ENCODE measurements around the gene PDE1C. TPM values are rescaled to one million over a fixed set of nuclear protein-coding genes. Genes with fewer than 3 reads are reported as not detected.

The PDE1C gene
- total and polyA plus RNA-seq, 2 donors (not counting 1 experiment from before 2014, with no cell fraction given): 0.52 TPM; not detected in 1

- ChIA-PET CTCF (no interaction called here), POLR2A (no interaction called here)
- Histone ChIP-seq H3K27me3 (replicated peaks in 1 of 4; ENCODE audit: control extremely low read depth in 1 of 4, control insufficient read depth in 3 of 4, insufficient read depth in 4 of 4, low read length in 3 of 4) (no peaks in the 10 kb centered on the region), H3K4me3 (ENCODE audit: control extremely low read depth in 1 of 5, extremely low read depth in 1 of 5, insufficient read depth in 1 of 5, low read depth in 2 of 5, low read length in 4 of 5) (no peak overlapping the region), H2AFZ (ENCODE audit: insufficient read depth, low read depth, low read length, poor library complexity, severe bottlenecking) (no peak overlapping the region), H3K36me3 (replicated peaks in 1 of 2; ENCODE audit: control extremely low read depth in 1 of 2, control insufficient read depth in 1 of 2, extremely low read depth in 1 of 2, insufficient read depth in 2 of 2, low read length in 1 of 2) (no peaks in the 10 kb centered on the region), H4K20me1 (ENCODE audit: control insufficient read depth, insufficient read depth, low read length, poor library complexity, severe bottlenecking) (no peaks in the 10 kb centered on the region), H3K79me2 (ENCODE audit: control insufficient read depth, insufficient read depth, low read length) (no peaks in the 10 kb centered on the region), H3K4me1 (ENCODE audit: control insufficient read depth in 2 of 2, insufficient read depth in 2 of 2, low read length in 2 of 2) (no peaks in the 10 kb centered on the region), H3K9me3 (ENCODE audit: control extremely low read depth in 1 of 3, control insufficient read depth in 2 of 3, insufficient read depth in 1 of 3, low read length in 2 of 3) (peaks cover 0 to 5% (median 0%) of the 10 kb centered on the region in 3 donors), H3K27ac (ENCODE audit: low read length in 2 of 2) (no peak overlapping the region), H3K4me2 (replicated peaks; ENCODE audit: low read depth, low read length, poor library complexity, severe bottlenecking) (no peak overlapping the region), H3K9ac (ENCODE audit: low read length) (no peak overlapping the region)
- Mint-ChIP-seq H3K27ac (no peak overlapping the region), H3K4me1 (no peaks in the 10 kb centered on the region), H3K9me3 (ENCODE audit: insufficient read depth) (no peaks in the 10 kb centered on the region), H3K4me3 (no peak overlapping the region), H3K27me3 (no peaks in the 10 kb centered on the region)
- TF ChIP-seq EZH2 (IDR thresholded peaks at IDR 0.05; ENCODE audit: borderline replicate concordance, insufficient read depth, low read depth, low read length, poor library complexity, severe bottlenecking): no peak
- no peak for TF ChIP-seq CTCF (IDR thresholded peaks at IDR 0.05)
- DNase-seq: no peak
- intact Hi-C loops (cut with micrococcal nuclease): no loop called here
- ATAC-seq (ENCODE audit: low read depth): no peak
- 100% methylated on average over 1 of the region's 2 CpGs for WGBS (ENCODE audit: insufficient coverage)
Measured at GRCh38 chr7:31922848-31923247, 147.4 kb downstream of the PDE1C start.

GRCh38 chr7:31921047-31921446 is 149.2 kb downstream of the PDE1C start:
- H3K27me3 ChIP-seq (replicated peaks in 1 of 4; ENCODE audit: control extremely low read depth in 1 of 4, control insufficient read depth in 3 of 4, insufficient read depth in 4 of 4, low read length in 3 of 4): no peaks in the 10 kb centered on the region
- H3K9me3 Mint-ChIP-seq (ENCODE audit: insufficient read depth): no peaks in the 10 kb centered on the region
- H3K4me1 ChIP-seq (ENCODE audit: control insufficient read depth in 2 of 2, insufficient read depth in 2 of 2, low read length in 2 of 2): no peaks in the 10 kb centered on the region
- no peak overlapping the region for H3K4me3 ChIP-seq (ENCODE audit: control extremely low read depth in 1 of 5, extremely low read depth in 1 of 5, insufficient read depth in 1 of 5, low read depth in 2 of 5, low read length in 4 of 5)
- H3K9me3 ChIP-seq (ENCODE audit: control extremely low read depth in 1 of 3, control insufficient read depth in 2 of 3, insufficient read depth in 1 of 3, low read length in 2 of 3): peaks cover 0 to 5% (median 0%) of the 10 kb centered on the region in 3 donors
- H3K4me2 ChIP-seq (replicated peaks; ENCODE audit: low read depth, low read length, poor library complexity, severe bottlenecking): no peak overlapping the region
- H3K4me3 Mint-ChIP-seq: no peak overlapping the region
- no peak overlapping the region for H3K27ac ChIP-seq (ENCODE audit: low read length in 2 of 2)
- no peaks in the 10 kb centered on the region for H4K20me1 ChIP-seq (ENCODE audit: control insufficient read depth, insufficient read depth, low read length, poor library complexity, severe bottlenecking)
- intact Hi-C loops (cut with micrococcal nuclease): no loop called here
- H3K79me2 ChIP-seq (ENCODE audit: control insufficient read depth, insufficient read depth, low read length): no peaks in the 10 kb centered on the region
- POLR2A ChIA-PET: no interaction called here
- H3K4me1 Mint-ChIP-seq: no peaks in the 10 kb centered on the region
- CTCF ChIA-PET: no interaction called here
- no peak overlapping the region for H3K9ac ChIP-seq (ENCODE audit: low read length)
- no peaks in the 10 kb centered on the region for H3K27me3 Mint-ChIP-seq
- WGBS (ENCODE audit: insufficient coverage): 100% methylated on average over 1 of the region's 3 CpGs
- ATAC-seq (ENCODE audit: low read depth) (no peak), DNase-seq (no peak)
- H3K27ac Mint-ChIP-seq: no peak overlapping the region
- TF ChIP-seq CTCF (IDR thresholded peaks at IDR 0.05) (no peak), EZH2 (IDR thresholded peaks at IDR 0.05; ENCODE audit: borderline replicate concordance, insufficient read depth, low read depth, low read length, poor library complexity, severe bottlenecking) (no peak)
- H2AFZ ChIP-seq (ENCODE audit: insufficient read depth, low read depth, low read length, poor library complexity, severe bottlenecking): no peak overlapping the region
- H3K36me3 ChIP-seq (replicated peaks in 1 of 2; ENCODE audit: control extremely low read depth in 1 of 2, control insufficient read depth in 1 of 2, extremely low read depth in 1 of 2, insufficient read depth in 2 of 2, low read length in 1 of 2): no peaks in the 10 kb centered on the region
